Hematopoietic multipotent progenitor cell treated with erythropoietin and hydrocortisone succinate and interleukin-3 and kit ligand, for 15 days (in vitro differentiated cells): ENCODE results near the gene HFE.
"Not testable (repeated sequence)": the region's sequence is repeated elsewhere in the genome, so short reads cannot be mapped to it uniquely, and the experiment has no call there.

Experiments
- DNase-seq: peaks from one replicate; pipeline ENCODE4 v3.0.0-alpha.2; 2015; ENCODE audit warnings: low spot score

The HFE gene

GRCh38 chr6:26059941-26060340 is 27.3 kb upstream of the HFE start:
- DNase-seq = no peak

- DNase-seq = peak; percentile 78
These were observed 22.5 kb upstream of the HFE start for GRCh38 chr6:26064619-26065257.

GRCh38 chr6:26065952-26066380 is 21.3 kb upstream of the HFE start:
- peak; percentile 86 for DNase-seq

GRCh38 chr6:26067367-26067766 is 19.9 kb upstream of the HFE start:
- no peak for DNase-seq

GRCh38 chr6:26068036-26068435 is 19.2 kb upstream of the HFE start:
- DNase-seq = no peak

- DNase-seq = peak; percentile 38
These were observed 16.1 kb upstream of the HFE start for GRCh38 chr6:26071135-26071534.

- DNase-seq = no peak
These were observed 12.0 kb upstream of the HFE start for GRCh38 chr6:26075063-26075717.

- not testable (repeated sequence) for DNase-seq
These were observed 9.2 kb upstream of the HFE start for GRCh38 chr6:26078066-26078465.

GRCh38 chr6:26081096-26081495 is 6.1 kb upstream of the HFE start:
- DNase-seq = not testable (repeated sequence)

- DNase-seq = no peak
These were observed 1.0 kb upstream of the HFE start for GRCh38 chr6:26086211-26086610.

GRCh38 chr6:26088344-26088743 is 1.1 kb downstream of the HFE start:
- no peak for DNase-seq

GRCh38 chr6:26089272-26089671 is 2.0 kb downstream of the HFE start:
- no peak for DNase-seq

GRCh38 chr6:26092443-26092842 is 5.2 kb downstream of the HFE start:
- no peak for DNase-seq

GRCh38 chr6:26094036-26094435 is 6.8 kb downstream of the HFE start:
- DNase-seq = no peak

GRCh38 chr6:26097268-26097875 is 10.1 kb downstream of the HFE start:
- peak; percentile 81 for DNase-seq

- no peak for DNase-seq
These were observed 16.0 kb downstream of the HFE start for GRCh38 chr6:26103141-26103769.

GRCh38 chr6:26103770-26104456 is 16.7 kb downstream of the HFE start:
- peak; percentile 93 for DNase-seq

- peak; percentile 22 for DNase-seq
These were observed 17.4 kb downstream of the HFE start for GRCh38 chr6:26104457-26105108.

GRCh38 chr6:26105109-26105730 is 18.0 kb downstream of the HFE start:
- no peak for DNase-seq

- DNase-seq = no peak
These were observed 18.6 kb downstream of the HFE start for GRCh38 chr6:26105842-26106241.

- DNase-seq = no peak
These were observed 20.7 kb downstream of the HFE start for GRCh38 chr6:26107935-26108334.
